Right hindlimb (tissue), 1 donor: ENCODE measurements around the gene STAT4.

Experiments
- DNase-seq: peaks from one replicate; pipeline ENCODE4 v3.0.0-alpha.2; 2018

STAT4 gene

DNA sequence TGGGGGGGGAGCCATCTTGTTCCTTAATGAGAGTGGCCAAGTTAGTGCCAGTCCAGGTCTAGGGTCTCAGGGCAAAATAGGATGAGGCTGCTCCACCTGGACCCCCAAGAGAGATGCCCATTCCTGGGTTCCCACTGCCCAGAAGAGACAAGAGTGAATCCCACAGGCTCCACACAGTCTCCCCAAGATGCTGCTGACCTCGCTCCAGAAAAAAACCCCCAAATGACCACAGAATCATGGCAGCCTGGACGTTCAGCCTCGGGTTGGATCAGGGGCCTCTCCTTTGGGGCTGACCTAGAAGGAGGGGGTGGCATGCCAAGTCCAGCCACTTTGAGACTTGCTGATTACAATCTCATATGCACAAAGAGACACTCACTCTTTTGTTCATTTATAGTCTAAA is 161.9 kb downstream of the STAT4 start:
- no peak for DNase-seq

DNA sequence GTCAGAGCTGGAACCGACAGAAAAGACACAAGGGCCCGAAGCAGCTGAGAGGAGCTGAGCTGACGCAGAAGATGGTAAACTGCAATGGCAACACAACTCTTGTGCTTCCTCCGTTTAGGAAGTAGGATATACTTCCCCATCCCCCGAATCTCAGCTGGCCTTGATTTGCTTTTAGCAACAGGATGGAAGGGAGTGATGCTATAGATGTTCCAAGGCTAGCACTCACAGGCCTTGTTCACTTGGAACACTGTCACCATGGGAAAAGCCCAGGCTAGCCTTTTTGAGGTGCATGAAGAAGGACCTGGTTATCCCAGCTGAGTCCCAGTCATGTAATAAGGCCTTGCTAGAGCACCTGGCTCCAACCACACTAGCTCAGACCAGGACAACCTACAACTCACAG is 162.9 kb downstream of the STAT4 start:
- no peak for DNase-seq

DNA sequence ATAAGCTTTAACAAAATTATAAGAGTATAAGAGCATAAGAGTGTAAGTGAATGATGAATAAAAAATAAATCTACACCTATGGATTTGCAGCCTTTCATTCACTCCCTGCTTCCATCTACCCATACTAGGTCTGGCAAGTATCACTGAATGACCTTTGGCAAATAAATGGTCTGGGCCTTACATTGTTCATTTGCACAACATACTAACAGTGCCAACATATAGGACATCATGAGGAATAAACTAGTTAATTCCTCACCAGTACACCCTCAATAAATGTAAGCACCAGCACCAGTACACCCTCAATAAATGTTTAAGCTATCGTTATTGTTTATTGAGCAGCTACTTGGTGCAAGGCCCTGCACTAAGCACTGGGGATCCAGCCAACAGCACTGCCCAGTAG is 163.7 kb downstream of the STAT4 start:
- DNase-seq = no peak

DNA sequence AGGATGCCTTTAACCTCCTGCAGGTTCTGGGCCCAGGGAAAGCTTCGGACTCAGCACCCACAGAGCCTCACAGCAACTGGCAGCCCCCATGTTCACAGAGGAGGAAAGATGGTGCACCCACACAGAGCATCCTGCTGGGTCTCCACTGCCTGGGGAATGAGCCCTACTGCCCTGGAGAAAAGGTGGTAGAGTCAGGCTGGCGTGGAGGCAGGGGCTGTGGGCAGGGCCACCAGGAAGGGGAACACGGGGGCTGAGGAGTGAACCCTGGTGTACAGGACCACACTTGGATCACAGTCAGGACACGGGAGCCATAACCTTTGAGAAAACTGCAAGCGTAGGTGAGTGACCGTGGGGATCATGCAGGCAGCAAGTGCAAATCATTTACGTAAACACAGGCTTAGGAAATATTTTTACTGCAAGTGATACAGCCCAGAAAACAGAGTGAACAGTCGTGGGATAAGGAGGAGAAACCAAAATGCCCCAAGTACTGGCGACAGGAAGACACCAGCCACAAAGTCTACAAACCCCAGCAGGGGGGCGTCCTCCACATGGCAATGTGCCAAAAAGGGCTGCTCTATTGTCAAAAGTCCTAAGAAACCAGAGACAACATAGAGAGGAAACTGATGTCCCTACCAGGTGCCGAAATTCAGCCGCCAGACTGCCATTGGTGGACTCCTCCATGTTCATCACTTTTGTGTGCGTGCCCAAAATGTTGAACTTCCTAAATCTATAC is 164.4 kb downstream of the STAT4 start:
- DNase-seq = no peak

DNA sequence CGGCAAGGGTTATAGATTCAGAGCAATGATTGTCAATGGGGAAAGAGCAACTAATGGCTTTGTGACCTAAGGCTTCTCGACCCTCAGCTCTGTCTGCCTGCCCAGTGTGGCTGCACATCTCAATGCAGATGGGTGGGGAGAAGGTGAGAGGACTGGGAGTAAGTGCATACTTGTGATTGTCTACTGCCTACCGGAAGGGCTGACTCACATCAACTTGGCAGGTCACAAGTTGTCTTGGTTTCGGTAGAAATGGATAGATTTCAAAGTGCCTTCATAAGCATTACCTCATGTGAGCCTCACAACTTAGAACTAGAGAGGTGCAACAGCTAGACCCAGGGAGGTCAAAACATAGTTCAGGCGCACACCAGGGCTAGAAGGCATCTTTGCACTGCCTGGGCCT is 166.2 kb downstream of the STAT4 start:
- no peak for DNase-seq

DNA sequence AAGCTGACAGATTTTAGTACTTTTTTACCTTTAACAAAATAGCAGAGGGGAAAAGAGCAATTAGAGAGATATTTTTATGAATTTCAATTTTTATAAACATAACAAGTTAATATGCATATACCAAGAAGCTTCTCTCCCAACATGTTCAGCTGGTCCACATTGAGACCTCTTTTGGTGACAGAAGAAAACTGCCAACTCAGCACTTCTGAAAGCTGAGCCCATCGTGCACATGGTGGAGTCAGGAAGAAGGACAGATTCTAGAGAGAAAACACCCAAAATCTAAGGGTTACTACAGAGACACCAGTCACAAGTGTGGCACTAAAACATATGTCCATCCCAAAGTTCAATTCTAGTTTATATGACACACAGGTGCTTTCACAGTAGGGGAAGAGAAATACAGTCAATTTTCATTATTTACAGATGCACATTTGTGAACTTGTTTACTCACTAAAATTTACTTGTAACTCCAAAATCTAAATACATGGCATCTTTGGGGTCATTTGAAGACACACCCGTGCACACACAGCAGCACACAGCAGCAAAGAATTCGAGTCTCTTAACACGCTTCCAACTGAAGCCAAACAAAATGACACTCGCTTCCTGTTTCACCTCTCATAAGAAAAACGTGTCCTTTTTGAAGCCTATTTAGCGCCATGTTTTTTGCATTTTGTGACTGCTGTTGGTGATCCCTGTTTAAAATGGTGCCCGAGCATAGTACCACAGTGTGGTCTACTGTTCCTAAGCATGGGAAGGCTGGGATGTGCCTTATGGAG is 168.3 kb downstream of the STAT4 start:
- no peak for DNase-seq

DNA sequence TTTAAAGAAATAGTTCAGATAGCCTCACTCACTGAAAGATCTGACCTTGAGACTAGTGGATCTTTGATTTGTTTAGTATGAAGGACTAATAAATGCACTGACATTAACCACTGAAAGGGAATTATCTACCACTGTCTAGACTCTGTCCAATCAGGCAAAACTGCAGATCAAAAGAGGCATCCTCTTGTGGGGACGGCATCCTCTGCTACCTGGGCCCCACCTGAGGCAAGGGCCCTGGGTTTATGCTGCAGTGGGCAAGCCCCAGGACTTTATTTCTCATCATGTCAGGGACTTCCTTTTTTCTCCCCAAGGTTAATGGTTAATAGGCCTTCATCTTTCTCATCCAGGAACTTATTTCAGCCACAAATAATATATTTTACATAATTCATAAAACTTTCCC is 169.1 kb downstream of the STAT4 start:
- no peak for DNase-seq

DNA sequence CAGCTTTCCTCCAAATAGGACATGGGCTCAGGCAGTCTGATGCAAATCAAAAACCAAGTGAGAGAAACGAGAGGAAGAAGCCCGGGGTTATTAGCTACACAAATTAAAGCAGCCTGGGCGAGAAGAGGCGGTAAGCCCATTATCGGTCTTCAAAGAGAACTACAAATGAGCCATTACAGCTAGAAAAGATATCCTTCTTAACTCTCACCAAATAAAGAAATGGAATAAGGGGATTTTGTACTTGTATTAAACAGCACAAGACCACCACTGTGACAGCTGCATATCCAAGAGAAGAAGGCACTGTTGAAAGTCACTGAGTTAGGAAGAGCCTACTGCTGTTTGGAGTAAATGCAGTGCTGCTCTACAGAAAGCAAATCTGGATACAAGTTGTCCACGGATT is 169.5 kb downstream of the STAT4 start:
- DNase-seq = no peak

DNA sequence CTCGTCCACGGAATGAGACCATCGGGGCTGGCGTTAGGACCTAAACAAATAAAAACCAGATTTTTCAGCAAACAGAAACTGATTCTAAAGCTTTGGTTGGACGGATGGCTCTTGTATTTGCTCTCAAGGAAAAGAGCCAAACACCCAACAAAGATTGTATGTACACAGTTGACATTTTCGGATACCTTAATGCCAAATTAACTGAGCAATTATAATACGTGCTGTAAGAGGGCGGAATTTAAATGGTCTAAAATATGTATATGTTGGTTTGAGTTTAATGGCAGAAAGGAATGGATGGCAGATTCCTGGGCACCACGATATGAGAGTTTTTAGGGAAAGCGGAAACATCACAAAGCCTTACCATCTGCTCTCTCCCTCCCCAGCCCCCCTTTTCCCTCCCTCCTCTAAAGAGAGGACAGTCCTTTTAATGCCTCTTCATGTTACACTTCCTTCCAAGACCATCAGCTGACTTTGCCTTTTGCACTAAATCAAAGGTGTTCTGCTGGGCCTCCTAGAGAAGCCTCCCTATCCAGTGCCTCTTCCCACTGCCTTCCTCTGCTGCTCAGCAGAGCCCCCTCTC is 170.1 kb downstream of the STAT4 start:
- DNase-seq = no peak

DNA sequence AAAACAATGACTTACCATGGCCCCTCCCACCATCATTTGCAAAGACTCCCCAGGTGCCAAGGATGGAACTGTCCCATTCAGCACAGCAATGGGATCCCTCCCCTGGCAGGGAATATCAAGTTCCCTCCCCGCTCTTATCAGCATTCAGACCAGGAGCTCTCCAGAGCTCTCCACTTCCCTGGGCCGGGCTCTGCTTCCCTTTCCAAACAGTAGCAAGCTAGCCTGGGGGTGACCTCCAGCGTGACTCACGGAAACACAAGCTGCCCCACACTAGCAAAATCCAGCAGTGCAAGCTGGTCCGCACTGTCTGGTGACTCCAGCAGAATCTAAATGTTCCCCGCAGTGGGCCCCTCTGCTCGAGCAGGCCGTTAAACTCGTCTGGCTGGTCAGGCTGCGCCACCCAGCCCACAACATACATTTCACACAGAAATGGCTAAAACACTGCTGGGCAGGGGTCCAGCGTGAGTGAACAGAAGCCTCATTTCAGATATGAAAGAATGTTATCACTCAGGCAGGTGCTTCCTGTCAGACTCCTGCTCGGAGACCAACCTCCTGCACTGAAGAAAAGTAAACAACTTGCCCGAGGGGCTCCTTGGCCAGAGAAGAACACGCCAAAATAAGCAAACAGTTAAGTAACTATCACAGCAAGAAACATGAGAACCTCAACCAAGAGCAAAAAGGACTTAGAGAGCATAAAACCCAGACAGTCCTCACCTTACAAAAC is 170.7 kb downstream of the STAT4 start:
- peak; percentile 73 for DNase-seq
